Measurements from ENCODE around the gene MYL7. TPM values are rescaled to one million over a fixed set of nuclear protein-coding genes. Genes with fewer than 3 reads are reported as not detected.
A peak's percentile ranks its signal among the peaks of the same experiment; 100 is the strongest.

Gene MYL7
- total RNA-seq, 1 experiment from 2014 or later = not detected

GRCh38 chr7:44099669-44100068, 41.5 kb downstream of the MYL7 start:
- H3K4me3 ChIP-seq (ENCODE audit: low read depth, low read length, poor library complexity, severe bottlenecking) = no peak overlapping the region
- ChIA-PET POLR2A (ENCODE audit: low non-redundant PET) (no interaction called here), CTCF (no interaction called here)
- DNase-seq (ENCODE audit: low spot score) = peak; percentile 47
- H3K4me1 ChIP-seq (ENCODE audit: insufficient read depth, low read length, poor library complexity, severe bottlenecking) = peaks cover 8% of the 10 kb centered on the region
- no peak for TF ChIP-seq CTCF (conservative IDR thresholded peaks at IDR 0.05; ENCODE audit: low read depth, low read length)
- TF ChIP-seq EZH2 (IDR thresholded peaks at IDR 0.05; ENCODE audit: borderline replicate concordance, low read depth, low read length, poor library complexity, severe bottlenecking) = no peak
- intact Hi-C loops (cut with micrococcal nuclease; ENCODE audit: unreplicated experiment) = no loop called here
- no TSS peak for BruUV-seq (replicated peaks)
- no peaks in the 10 kb centered on the region for H3K9me3 ChIP-seq (ENCODE audit: low read depth, low read length, poor library complexity, severe bottlenecking)
- H3K36me3 ChIP-seq (ENCODE audit: insufficient read depth, low read length, poor library complexity, severe bottlenecking) = no peaks in the 10 kb centered on the region
- no peak overlapping the region for H3K27ac ChIP-seq (ENCODE audit: low read depth, low read length, poor library complexity, severe bottlenecking)
- no peaks in the 10 kb centered on the region for H3K27me3 ChIP-seq (replicated peaks; ENCODE audit: insufficient read depth, low read depth, low read length, poor library complexity)

GRCh38 chr7:44098092-44099068, 42.8 kb downstream of the MYL7 start:
- no peak overlapping the region for H3K27ac ChIP-seq (ENCODE audit: low read depth, low read length, poor library complexity, severe bottlenecking)
- H3K36me3 ChIP-seq (ENCODE audit: insufficient read depth, low read length, poor library complexity, severe bottlenecking) = no peaks in the 10 kb centered on the region
- BruUV-seq (replicated peaks) = no TSS peak
- H3K27me3 ChIP-seq (replicated peaks; ENCODE audit: insufficient read depth, low read depth, low read length, poor library complexity) = no peaks in the 10 kb centered on the region
- peaks cover 7% of the 10 kb centered on the region for H3K4me1 ChIP-seq (ENCODE audit: insufficient read depth, low read length, poor library complexity, severe bottlenecking)
- CTCF ChIA-PET = no interaction called here
- POLR2A ChIA-PET (ENCODE audit: low non-redundant PET) = no interaction called here
- H3K4me3 ChIP-seq (ENCODE audit: low read depth, low read length, poor library complexity, severe bottlenecking) = no peak overlapping the region
- H3K9me3 ChIP-seq (ENCODE audit: low read depth, low read length, poor library complexity, severe bottlenecking) = no peaks in the 10 kb centered on the region
- TF ChIP-seq EZH2 (IDR thresholded peaks at IDR 0.05; ENCODE audit: borderline replicate concordance, low read depth, low read length, poor library complexity, severe bottlenecking) = no peak
- no peak for TF ChIP-seq CTCF (conservative IDR thresholded peaks at IDR 0.05; ENCODE audit: low read depth, low read length)
- intact Hi-C loops (cut with micrococcal nuclease; ENCODE audit: unreplicated experiment) = no loop called here
- no peak for DNase-seq (ENCODE audit: low spot score)

GRCh38 chr7:44097064-44097932, 43.8 kb downstream of the MYL7 start:
- no peak overlapping the region for H3K4me3 ChIP-seq (ENCODE audit: low read depth, low read length, poor library complexity, severe bottlenecking)
- H3K27ac ChIP-seq (ENCODE audit: low read depth, low read length, poor library complexity, severe bottlenecking) = no peak overlapping the region
- H3K36me3 ChIP-seq (ENCODE audit: insufficient read depth, low read length, poor library complexity, severe bottlenecking) = no peaks in the 10 kb centered on the region
- no peak for DNase-seq (ENCODE audit: low spot score)
- intact Hi-C loops (cut with micrococcal nuclease; ENCODE audit: unreplicated experiment) = no loop called here
- no peaks in the 10 kb centered on the region for H3K9me3 ChIP-seq (ENCODE audit: low read depth, low read length, poor library complexity, severe bottlenecking)
- no peaks in the 10 kb centered on the region for H3K27me3 ChIP-seq (replicated peaks; ENCODE audit: insufficient read depth, low read depth, low read length, poor library complexity)
- no TSS peak for BruUV-seq (replicated peaks)
- H3K4me1 ChIP-seq (ENCODE audit: insufficient read depth, low read length, poor library complexity, severe bottlenecking) = peaks cover 7% of the 10 kb centered on the region
- no peak for TF ChIP-seq CTCF (conservative IDR thresholded peaks at IDR 0.05; ENCODE audit: low read depth, low read length)
- no peak for TF ChIP-seq EZH2 (IDR thresholded peaks at IDR 0.05; ENCODE audit: borderline replicate concordance, low read depth, low read length, poor library complexity, severe bottlenecking)
- ChIA-PET POLR2A (ENCODE audit: low non-redundant PET) (no interaction called here), CTCF (no interaction called here)

All from A673 (cell line).